Osteocyte (in vitro differentiated cells): ENCODE results near the gene ACTL6B. TPM values are rescaled to one million over a fixed set of nuclear protein-coding genes. Genes with fewer than 3 reads are reported as not detected.

Experiments
- DNase-seq: peaks from one replicate; pipeline ENCODE4 v3.0.0; 2021; ENCODE audit warnings: mixed read lengths; ENCODE audit not compliant: unreplicated experiment; ENCODE audit errors: extremely low spot score
- H3K27ac Mint-ChIP-seq: one replicate; pipeline ENCODE4 v1.8.0; 2021; ENCODE audit warnings: mild to moderate bottlenecking, mixed read lengths; ENCODE audit not compliant: unreplicated experiment
- H3K27me3 Mint-ChIP-seq: one replicate; pipeline ENCODE4 v1.8.0; 2021; ENCODE audit warnings: mixed read lengths; ENCODE audit not compliant: unreplicated experiment
- H3K36me3 Mint-ChIP-seq: one replicate; pipeline ENCODE4 v1.8.0; 2021; ENCODE audit warnings: mixed read lengths; ENCODE audit not compliant: unreplicated experiment
- H3K4me1 Mint-ChIP-seq: one replicate; pipeline ENCODE4 v1.8.0; 2021; ENCODE audit warnings: mixed read lengths; ENCODE audit not compliant: unreplicated experiment
- H3K4me3 Mint-ChIP-seq: one replicate; pipeline ENCODE4 v1.8.0; 2021; ENCODE audit warnings: mild to moderate bottlenecking, moderate library complexity, mixed read lengths; ENCODE audit not compliant: unreplicated experiment
- H3K9me3 Mint-ChIP-seq: one replicate; pipeline ENCODE4 v1.8.0; 2021; ENCODE audit warnings: mixed read lengths; ENCODE audit not compliant: unreplicated experiment
- total RNA-seq: library from RNA; stranded (reverse); gene quantifications from 2 replicates; pipeline ENCODE4 v1.2.1, GENCODE V29; 2021
- TF ChIP-seq, protein P1 (sequence below): fragments of 200-600 bp; sonication (generic); IDR thresholded peaks from 2 replicates; pipeline ENCODE4 v1.5.0; 2021; ENCODE audit warnings: antibody characterized with exemption, mild to moderate bottlenecking, moderate library complexity

ACTL6B gene
- total RNA-seq, 1 donor from 2014 or later = not detected

DNA sequence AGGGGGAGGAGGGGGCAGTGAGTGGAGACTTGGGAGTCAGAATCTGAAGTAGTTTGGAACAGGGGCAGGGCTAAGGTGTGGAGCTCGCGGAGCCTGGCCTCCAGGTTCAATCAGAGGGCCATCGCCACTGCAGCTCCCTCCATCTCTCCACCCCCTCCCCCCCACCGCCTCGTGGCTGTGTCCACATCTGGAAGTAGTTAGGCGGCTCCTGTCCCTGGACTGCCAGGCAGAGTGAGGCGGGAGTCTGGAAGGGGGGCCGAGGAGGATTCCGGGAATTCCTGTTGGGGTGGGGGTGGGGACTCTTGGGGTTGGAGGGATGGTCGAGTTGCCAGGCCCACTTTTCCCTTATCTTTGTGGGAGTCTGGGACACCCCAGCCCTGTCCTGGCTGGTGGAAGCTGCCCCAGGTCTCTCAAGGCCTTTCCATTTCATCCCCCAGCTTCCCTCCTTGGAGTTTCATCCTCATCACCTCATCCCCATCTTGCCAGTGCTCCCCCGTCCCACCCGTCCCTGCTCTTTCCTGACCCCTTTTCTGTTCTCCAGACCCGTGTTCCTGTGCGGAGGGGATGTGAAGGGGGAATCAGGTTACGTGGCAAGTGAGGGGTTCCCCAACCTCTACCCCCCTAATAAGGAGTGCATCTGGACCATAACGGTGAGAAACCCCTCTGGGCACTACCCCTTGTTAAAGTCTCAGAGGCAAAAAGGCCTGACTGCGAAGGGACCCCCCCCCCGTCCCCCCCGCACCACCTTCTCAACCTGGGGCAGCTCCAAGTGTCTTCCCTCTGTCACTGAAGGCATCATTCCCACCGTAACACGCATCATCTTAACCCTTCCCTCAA, 53.1 kb downstream of the ACTL6B start:
- peak; percentile 92 for DNase-seq
- Mint-ChIP-seq H3K27me3 (no peaks in the 10 kb centered on the region), H3K36me3 (peaks cover 7% of the 10 kb centered on the region), H3K27ac (peak overlapping the region; percentile 91), H3K4me3 (peak overlapping the region; percentile 83), H3K9me3 (no peaks in the 10 kb centered on the region), H3K4me1 (peaks cover 37% of the 10 kb centered on the region)
- TF ChIP-seq, protein P1, sequence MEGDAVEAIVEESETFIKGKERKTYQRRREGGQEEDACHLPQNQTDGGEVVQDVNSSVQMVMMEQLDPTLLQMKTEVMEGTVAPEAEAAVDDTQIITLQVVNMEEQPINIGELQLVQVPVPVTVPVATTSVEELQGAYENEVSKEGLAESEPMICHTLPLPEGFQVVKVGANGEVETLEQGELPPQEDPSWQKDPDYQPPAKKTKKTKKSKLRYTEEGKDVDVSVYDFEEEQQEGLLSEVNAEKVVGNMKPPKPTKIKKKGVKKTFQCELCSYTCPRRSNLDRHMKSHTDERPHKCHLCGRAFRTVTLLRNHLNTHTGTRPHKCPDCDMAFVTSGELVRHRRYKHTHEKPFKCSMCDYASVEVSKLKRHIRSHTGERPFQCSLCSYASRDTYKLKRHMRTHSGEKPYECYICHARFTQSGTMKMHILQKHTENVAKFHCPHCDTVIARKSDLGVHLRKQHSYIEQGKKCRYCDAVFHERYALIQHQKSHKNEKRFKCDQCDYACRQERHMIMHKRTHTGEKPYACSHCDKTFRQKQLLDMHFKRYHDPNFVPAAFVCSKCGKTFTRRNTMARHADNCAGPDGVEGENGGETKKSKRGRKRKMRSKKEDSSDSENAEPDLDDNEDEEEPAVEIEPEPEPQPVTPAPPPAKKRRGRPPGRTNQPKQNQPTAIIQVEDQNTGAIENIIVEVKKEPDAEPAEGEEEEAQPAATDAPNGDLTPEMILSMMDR = no peak

- Mint-ChIP-seq H3K36me3 (peaks cover 2% of the 10 kb centered on the region), H3K4me1 (peaks cover 37% of the 10 kb centered on the region), H3K27me3 (no peaks in the 10 kb centered on the region), H3K9me3 (no peaks in the 10 kb centered on the region), H3K4me3 (no peak overlapping the region), H3K27ac (no peak overlapping the region)
- no peak for DNase-seq
- TF ChIP-seq, protein P1 = no peak
These were observed 55.6 kb downstream of the ACTL6B start for GRCh38 chr7:100600730-100601038.

GRCh38 chr7:100599911-100600729, 56.1 kb downstream of the ACTL6B start:
- no peaks in the 10 kb centered on the region for H3K9me3 Mint-ChIP-seq
- no peaks in the 10 kb centered on the region for H3K27me3 Mint-ChIP-seq
- H3K4me1 Mint-ChIP-seq = peaks cover 35% of the 10 kb centered on the region

DNA sequence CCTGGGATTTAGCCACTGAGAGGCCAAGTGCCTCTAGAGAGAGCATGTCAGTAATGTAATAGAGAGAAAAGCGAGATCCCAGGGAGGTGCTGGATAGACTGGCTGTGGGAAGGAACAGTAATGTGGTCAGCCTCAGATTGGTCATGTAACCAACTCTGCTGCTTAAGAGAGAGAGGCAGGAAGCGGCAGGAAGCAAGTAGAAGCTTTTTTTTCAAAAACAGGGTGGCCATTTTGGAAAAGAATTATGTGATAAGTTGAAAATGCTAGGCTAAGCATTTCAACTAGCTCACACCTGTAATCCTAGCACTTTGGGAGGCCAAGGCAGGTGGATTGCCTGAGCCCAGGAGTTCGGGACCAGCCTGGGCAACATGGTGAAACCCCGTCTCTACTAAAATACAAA, 57.8 kb downstream of the ACTL6B start:
- Mint-ChIP-seq H3K4me3 (no peak overlapping the region), H3K27ac (no peak overlapping the region)
- TF ChIP-seq, protein P1 = no peak

More at GRCh38 chr7:100599911-100600729, 56.1 kb downstream of the ACTL6B start:
- H3K36me3 Mint-ChIP-seq = peaks cover 2% of the 10 kb centered on the region
- TF ChIP-seq, protein P1 = no peak
- no peak overlapping the region for H3K4me3 Mint-ChIP-seq
- no peak for DNase-seq
- no peak overlapping the region for H3K27ac Mint-ChIP-seq

DNA sequence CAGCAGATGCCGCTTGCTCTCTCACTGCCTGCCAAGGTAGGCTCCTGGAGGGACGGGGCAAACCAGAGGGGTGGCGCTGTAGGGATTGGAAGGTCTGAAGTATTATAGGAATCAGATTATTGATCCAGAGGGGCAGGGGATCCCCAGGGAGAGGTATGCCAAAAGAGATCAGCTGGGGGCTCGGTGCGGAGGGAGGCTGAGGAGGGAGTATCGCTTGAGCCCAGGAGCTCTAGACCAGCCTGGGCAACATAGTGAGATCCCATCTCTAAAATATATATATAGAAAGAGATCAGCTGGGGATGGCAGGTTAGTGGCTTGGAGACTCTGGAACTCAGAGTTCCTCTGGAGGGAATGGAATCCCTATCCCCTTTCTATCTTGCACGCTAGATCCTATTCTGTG, 61.1 kb downstream of the ACTL6B start:
- Mint-ChIP-seq H3K36me3 (peaks cover 2% of the 10 kb centered on the region), H3K27ac (no peak overlapping the region), H3K9me3 (no peaks in the 10 kb centered on the region), H3K4me3 (no peak overlapping the region), H3K27me3 (no peaks in the 10 kb centered on the region), H3K4me1 (peaks cover 5% of the 10 kb centered on the region)
- TF ChIP-seq, protein P1 = no peak
- DNase-seq = no peak

More for the DNA sequence above, 57.8 kb downstream of the ACTL6B start:
- Mint-ChIP-seq H3K4me1 (peaks cover 26% of the 10 kb centered on the region), H3K9me3 (no peaks in the 10 kb centered on the region), H3K36me3 (peaks cover 2% of the 10 kb centered on the region), H3K27me3 (no peaks in the 10 kb centered on the region)
- DNase-seq = no peak
